Right kidney (tissue), 1 donor: ENCODE results near the gene HBD.
"Not testable (repeated sequence)": the region's sequence is repeated elsewhere in the genome, so short reads cannot be mapped to it uniquely, and the experiment has no call there.

ENCODE experiments used
- DNase-seq: peaks from one replicate; pipeline ENCODE4 v3.0.0-alpha.2; 2016

HBD gene

DNA sequence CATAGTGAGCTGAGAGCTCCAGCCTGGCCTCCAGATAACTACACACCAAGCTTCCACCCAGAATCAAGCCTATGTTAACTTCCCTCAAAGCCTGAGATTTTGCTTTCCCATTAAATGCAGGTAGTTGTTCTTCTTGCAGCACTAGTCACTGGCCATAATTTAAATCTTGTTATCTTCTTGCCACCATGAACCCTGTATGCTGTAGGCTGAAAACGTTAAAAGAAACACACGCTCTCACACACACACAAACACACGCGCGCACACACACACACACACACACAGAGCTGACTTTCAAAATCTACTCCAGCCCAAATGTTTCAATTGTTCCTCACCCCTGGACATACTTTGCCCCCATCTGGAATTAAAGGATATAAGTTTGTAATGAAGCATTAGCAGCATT is 19.2 kb upstream of the HBD start:
- not testable (repeated sequence) for DNase-seq

DNA sequence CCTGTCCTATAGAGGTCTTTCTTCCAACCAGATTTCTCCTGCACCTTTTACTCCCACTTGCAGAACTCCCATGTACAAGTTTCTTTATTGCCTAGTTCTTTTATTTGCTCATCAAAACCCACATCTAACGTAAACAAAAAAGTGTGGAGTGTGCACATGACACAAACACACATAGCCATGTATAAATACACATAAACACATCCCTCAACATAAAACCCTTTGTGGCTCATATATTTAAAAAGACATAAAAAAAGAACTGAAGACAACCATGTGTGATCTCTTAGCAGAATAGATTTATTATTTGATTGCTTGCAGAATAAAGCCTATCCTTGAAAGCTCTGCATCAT is 18.6 kb upstream of the HBD start:
- DNase-seq: no peak

DNA sequence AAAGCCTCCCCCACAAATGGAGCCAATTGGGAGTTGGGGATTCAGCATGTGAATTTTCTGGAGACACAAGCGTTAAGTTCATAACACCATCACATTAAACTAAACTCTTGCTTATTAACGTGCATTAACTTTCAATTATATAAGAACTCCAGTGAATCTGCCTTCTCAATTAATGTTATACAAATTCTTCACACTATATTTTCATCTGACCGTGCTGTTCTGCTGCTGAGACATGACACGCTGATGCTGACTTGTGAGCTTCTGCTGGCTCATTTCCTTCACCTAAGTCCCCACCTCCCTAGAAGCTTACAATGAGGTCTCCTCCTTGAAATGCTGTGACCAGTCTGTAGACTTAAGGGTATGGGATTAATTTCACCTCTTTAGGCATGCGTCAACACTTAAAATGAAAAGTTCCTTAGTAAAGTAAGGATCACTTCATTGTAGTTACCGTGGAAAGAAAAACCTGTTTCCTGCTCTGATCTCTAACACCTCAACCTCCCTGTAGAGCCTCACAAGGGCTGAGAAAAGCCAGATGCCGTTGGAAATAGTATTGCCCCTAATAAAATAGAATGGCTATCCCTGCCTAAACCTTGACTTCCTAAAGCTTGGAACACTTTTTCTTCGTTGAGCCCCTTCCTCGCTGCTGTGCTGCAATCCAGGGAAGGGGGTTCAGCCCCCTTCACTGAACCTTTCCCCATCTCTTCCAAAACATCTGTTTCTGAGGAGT is 18.1 kb upstream of the HBD start:
- no peak for DNase-seq

DNA sequence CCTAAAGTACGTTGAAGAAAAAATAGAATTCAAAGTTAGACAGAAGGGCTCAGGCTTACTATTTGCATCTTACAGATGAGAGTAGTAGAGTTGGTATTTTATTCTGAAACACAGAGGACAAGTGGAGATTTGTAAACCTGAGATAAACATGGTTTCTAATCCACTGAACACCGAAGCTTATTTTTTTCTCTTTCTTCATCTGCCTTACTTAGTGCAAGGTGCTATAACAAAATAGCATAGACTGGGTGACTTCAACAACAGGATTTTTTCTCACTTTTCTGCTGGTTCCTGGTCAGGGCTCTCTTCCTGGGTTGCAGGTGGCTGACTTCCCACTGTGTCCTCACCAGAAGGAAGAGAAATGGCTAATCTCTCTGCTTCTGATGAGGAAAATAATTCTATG is 17.5 kb upstream of the HBD start:
- DNase-seq: no peak

DNA sequence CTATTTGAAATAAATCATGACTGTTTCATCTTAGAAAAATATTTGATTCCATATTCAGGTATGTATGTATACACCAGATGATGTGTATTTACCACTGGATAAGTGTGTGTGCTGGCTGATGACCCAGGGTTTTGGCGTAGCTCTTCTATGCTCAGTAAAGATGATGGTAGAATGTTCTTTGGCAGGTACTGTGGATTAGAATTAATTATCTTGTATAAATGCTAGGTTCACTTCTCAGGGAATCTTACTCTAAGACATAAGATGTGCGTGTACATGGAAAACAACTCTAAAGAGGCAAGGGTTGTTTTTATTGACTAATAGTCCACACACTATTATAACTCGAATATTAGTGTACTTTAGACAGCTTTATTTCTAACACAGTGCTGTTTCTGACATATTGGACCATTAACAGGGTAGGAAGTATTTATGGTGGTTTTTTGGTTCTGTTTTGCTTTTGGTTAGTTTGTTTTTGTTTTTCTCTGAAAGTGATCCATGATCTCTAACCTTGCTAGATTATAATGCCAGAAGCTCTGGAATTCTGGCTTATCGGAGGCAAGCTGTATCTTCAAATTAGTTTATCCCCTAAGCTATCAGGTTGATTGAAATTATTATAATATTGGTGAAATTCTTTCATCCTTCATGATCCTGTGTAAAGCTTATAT is 16.4 kb upstream of the HBD start:
- no peak for DNase-seq

DNA sequence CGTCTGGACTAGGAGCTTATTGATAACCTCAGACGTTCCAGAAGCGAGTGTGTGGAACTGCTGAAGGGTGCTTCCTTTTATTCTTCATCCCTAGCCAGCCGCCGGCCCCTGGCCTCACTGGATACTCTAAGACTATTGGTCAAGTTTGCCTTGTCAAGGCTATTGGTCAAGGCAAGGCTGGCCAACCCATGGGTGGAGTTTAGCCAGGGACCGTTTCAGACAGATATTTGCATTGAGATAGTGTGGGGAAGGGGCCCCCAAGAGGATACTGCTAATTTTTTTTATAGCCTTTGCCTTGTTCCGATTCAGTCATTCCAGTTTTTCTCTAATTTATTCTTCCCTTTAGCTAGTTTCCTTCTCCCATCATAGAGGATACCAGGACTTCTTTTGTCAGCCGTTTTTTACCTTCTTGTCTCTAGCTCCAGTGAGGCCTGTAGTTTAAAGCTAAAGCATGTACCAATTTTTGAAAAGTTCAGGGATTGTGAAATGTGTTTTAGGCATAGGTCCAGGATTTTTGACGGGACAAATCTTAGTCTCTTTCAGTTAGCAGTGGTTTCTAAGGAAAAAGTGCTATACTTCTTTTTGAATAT is 15.6 kb upstream of the HBD start, which contains the start of gene HBG1:
Gene HBG1, minus strand, starts transcription at position 51 of the 590 bp plus-strand sequence. CDS start 53 bp downstream, outside the sequence.
- DNase-seq: not testable (repeated sequence)

DNA sequence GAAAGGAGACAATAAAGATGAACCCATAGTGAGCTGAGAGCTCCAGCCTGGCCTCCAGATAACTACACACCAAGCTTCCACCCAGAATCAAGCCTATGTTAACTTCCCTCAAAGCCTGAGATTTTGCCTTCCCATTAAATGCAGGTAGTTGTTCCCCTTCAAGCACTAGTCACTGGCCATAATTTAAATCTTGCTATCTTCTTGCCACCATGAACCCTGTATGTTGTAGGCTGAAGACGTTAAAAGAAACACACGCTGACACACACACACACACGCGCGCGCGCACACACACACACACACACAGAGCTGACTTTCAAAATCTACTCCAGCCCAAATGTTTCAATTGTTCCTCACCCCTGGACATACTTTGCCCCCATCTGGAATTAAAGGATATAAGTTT is 14.2 kb upstream of the HBD start:
- DNase-seq: not testable (repeated sequence)

DNA sequence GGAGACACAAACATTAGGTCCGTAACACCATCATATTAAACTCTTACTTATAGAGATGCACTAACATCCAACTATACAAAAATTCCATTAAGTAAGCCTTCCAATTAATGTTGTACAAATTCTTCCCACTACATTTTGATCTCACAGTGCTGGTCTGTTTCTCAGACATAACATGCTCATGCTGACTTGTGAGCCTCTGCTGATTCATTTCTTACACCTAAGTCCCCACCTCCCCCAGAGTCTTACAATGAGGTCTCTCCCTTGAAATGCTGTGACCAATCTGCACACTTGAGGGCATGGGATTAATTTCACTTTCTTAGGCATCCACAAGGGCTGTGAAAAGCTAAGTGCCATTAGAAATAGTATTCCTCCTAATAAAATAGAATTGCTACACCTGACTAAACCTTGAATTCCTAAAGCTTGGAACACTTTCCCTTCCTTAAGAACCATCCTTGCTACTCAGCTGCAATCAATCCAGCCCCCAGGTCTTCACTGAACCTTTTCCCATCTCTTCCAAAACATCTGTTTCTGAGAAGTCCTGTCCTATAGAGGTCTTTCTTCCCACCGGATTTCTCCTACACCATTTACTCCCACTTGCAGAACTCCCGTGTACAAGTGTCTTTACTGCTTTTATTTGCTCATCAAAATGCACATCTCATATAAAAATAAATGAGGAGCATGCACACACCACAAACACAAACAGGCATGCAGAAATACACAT is 13.3 kb upstream of the HBD start:
- no peak for DNase-seq

DNA sequence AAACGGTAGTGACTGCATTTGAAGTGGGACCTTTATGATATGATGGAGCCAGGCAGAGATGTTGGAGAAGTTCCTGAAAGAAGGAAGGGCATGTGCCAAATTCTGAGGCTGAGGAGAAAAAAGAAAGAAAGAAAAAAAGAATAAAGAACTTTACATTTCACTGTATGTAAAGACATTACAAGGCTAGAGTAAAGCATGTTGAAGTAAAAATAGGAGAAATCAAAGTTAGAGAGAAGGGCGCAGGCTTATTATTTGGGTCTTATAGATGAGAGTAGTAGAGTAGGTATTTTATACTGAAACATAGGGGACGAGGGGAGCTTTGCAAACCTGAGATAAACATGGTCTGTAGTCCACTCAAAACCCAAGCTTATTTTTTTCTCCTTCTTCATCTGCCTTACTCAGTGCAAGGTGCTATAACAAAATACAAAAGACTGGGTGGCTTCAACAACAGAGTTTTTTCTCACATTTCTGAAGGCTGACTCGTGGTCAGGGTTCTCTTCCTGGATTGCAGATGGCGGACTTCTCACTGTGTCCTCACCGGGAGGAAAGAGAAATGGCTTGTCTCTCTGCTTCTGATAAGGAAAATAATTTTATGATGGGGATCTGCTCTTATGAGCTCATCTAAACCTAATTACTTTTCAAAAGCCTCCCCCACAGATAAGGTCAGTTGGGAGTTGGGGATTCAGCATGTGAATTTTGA is 12.6 kb upstream of the HBD start:
- no peak for DNase-seq

DNA sequence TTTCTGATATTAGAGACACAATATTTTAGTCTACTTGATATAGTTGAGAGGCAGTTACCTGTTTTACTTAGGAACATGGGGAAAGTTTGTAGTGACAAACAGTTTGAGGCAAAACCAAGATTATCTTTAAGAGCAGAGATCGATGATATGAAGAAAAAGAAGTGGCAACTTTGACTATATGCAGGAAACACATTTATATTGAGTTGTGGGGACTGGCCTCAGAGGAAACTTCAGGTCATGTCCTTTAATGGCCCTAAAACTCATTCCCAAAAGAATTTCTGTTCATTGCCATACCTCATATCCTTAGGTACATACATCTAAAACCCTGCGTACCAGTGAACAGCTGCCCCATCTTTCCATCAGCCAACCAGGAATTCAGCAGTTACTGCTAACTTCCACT is 10.9 kb upstream of the HBD start:
- no peak for DNase-seq

DNA sequence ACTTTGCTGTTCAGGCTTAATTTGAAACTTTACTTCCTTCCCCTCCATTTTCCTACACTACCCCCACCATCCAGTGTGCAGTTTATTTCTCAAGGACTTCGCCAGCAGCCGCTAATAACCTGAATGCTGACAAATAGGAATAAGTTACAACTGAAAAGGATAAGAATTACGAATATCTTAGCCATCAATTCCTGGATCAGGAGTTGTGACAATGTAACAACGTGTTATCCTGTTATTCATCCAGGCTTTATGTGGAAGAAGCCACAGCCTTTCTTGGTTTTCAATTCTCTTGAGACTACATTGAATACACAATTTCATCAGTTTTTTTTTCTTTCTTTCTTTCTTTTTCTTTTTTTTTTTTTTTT is 9.5 kb upstream of the HBD start:
- DNase-seq: no peak

DNA sequence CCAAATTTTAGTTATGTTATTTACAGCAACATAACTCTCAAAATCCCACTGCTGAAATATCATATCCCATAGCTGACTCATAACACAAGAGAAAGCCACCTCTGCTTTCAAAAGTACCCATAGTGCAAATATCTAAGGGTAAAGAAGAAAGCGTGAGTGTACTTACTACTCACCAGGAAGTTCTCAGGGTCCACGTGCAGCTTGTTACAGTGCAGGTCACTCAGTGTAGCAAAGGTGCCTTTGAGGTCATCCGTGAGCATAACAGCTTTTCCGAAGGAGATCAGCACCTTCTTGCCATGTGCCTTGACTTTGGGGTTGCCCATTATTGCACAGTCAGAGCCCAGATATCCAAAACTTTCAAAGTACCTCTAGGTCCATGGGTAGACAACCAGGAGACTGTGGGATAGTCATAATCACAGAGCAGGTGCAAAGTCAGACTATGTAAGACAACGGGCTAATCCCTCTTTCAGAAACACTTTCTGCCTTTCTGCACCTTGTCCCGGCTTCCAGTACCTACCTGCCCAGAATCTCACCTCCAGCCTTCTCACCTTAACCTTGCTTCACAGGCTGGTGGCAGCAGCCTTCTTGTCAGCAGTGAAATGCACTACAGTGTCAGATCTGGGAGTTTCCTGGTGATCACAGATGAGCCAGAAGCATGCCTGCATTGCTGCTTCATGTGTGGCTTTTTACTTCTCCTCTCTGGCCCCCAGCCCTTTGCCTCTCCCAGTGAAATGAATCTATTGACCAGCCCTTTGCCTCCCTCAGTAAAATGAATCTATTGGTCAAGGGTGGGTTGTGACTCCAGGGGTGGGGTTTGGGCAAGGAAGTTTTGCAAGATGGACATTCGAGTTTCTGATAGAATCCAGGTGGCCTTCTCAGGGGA is 8.9 kb upstream of the HBD start:
- no peak for DNase-seq

DNA sequence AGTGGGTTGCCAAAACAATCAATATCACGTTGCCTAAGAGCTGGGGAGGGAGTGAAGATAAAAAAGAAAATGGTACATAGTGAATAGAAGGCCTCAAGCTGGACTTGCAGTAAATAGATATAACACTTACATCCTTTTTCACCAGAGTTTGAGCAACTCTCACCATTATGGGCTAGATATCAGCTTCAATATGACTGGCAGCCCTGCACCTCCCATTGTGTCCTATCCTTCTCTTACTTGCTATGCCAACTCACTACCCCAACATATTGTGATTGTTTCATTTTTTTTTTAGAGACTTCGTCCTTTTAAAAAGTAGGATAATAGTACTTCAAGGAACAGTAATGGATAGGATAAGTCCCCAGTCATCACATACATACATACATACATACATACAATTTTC is 7.9 kb upstream of the HBD start:
- DNase-seq: no peak

DNA sequence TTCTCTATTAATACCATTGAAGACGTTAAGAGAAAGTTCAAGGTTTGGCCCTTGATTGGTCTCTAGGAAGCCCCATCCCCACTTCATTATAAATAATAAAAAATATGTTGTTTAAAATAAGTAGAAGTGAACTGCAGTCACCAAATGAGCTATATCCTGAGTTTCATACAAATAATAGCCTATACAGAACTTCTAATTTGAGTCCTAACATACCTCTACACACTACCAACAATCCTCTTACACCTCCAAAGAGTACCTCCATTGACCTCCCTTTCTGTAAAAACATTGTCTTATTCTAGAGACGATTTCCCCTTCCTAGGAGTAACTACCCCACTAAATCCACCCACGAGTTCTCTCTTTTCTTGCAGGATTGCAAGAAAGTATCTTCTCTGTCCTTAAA is 7.2 kb upstream of the HBD start:
- DNase-seq: no peak

DNA sequence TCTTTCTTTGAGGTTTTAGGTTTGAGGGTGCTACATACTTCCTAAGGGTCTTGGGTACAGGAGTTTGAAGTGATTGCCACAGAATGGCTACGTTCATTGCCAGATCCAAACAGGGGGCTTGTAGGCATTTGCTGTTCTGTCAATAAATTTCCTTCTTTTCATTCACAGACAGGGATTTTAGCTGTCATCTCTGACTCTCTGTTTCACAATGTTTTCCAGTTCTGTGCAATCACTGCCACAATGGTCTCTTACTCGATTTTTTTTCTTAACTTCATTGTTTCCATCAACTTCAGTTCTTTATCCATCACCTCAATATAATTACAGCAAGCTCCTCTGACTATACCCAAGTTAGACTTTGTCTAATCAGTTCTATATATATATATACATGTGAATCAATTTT is 6.2 kb upstream of the HBD start:
- no peak for DNase-seq

DNA sequence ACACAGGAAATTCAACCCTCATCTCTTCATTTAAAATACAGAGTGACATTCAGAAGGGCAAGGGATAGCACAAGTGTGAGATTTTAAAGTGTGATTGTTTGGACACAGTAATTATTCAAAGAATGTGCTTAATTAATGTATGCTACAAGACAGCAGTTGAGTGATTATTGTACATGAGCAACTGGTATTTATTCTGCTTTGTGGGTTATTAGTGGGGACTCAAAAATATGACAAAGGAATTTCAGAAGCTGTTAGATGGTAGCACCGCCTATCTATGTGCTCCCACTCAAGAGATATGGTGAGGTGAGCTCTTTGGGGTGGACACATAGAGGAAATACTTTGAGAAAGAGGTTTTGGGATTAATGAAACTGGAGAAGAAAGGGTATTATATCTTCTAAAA is 5.8 kb upstream of the HBD start:
- DNase-seq: no peak

DNA sequence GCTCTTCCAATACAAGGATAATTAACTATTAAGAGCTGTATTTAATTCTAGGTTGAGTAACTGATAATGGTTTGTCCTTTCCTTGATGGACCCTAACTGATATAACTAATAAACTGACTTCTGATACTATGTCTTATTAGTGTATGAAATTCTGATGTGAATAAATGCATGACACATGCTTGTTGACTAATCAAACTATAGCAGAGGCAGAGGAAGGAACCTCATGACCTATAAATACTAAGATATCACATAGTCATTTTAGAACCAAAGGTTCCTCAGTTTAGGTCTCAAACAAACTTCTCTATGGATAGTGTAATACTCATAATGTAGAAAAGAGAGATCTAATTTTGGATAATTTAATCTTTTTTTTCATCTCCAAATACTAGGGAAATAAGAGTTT is 4.8 kb upstream of the HBD start:
- no peak for DNase-seq

DNA sequence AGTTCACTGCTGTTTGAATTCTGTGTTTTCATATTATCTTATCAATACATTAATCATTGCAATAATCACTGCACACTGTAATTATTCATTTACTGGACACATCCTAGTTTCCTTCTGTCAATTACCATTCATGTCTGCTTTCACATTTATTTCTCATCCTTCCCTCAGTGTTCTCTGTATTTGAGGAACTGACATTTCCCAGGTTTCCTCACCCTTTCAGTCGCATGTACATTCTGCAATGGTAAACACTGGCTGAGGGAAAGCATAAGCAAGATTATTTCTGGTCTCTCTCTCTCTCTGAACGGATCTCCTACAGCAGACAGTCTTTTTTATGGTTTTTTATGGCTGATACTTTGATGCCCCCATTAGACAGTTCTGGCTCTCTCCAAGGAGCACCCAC is 4.2 kb upstream of the HBD start:
- DNase-seq: no peak

DNA sequence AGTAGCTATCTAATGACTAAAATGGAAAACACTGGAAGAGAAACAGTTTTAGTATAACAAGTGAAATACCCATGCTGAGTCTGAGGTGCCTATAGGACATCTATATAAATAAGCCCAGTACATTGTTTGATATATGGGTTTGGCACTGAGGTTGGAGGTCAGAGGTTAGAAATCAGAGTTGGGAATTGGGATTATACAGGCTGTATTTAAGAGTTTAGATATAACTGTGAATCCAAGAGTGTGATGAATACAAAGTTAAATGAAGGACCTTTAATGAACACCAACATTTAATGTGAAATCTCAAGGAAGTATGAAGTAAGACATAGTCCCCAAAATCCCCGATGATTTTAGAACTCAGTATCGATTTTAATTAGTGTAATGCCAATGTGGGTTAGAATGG is 3.1 kb upstream of the HBD start:
- DNase-seq: no peak

DNA sequence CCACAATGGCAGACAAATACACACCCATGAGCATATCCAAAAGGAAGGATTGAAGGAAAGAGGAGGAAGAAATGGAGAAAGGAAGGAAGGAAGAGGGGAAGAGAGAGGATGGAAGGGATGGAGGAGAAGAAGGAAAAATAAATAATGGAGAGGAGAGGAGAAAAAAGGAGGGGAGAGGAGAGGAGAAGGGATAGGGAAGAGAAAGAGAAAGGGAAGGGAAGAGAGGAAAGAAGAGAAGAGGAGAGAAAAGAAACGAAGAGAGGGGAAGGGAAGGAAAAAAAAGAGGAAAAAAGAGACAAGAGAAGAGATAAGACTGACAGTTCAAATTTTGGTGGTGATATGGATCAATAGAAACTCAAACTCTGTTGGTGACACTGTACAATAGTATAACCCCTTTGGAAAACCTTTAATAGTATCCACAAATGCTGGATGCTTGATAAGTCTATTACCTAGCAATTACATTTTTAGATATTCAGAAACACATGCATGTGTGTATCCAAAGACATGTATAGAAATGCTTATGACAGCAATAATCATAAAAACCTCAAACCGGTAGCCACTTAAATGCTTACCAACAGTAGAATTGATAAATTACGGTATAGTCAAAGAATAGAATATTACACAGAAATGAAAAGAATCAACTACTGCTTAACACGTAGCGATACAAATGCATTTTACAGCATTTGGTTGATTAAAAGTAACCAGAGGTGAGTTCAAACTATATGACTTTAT is 1.2 kb upstream of the HBD start:
- no peak for DNase-seq

DNA sequence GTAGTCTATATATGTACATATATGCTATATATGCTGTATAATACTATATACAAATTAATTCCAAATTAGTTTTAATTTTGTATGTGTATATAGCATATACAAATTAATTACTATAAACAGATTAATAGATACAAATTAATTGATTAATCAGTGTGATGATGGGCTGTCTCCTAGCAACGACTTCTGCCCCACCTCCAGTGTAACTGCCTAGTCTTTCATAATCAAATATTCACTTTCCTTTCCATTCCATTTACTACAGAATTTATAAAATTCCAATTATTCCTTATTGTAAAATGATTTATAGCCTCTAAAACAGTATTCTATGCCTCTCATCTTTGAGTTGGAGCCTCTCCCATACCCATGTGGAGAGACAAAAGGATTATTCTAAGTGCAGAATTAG is 976 bp downstream of the HBD start:
- no peak for DNase-seq
